Aorta (tissue), 5 donors: ENCODE results near the gene MFSD6. TPM values are rescaled to one million over a fixed set of nuclear protein-coding genes. Genes with fewer than 3 reads are reported as not detected.

Source experiments
- ATAC-seq: fragments of 200-7000 bp; cut with Tn5 transposase; one replicate; pipeline ENCODE4 v1.9.1; 2022; ENCODE audit warnings: moderate library complexity; ENCODE audit not compliant: low FRiP score
- DNase-seq, 2 donors: peaks; one replicate each; pipeline ENCODE4 v3.0.0-alpha.2; 2020
- H3K27ac ChIP-seq, 2 donors: one replicate each; pipeline ENCODE4 v1.5.1; 2013; ENCODE audit warnings: low read length in 2 of 2, mild to moderate bottlenecking in 2 of 2, moderate library complexity in 2 of 2, control low read depth in 1 of 2, inconsistent platforms in 1 of 2, low read depth in 1 of 2
- H3K27me3 ChIP-seq, 2 donors: one replicate each; pipeline ENCODE4 v1.6.1; 2013; ENCODE audit warnings: control low read depth in 1 of 2, low read length in 1 of 2, mild to moderate bottlenecking in 1 of 2, moderate library complexity in 1 of 2; ENCODE audit not compliant: insufficient read depth in 2 of 2, control insufficient read depth in 1 of 2
- H3K36me3 ChIP-seq, 2 donors: one replicate each; pipeline ENCODE4 v1.6.1; 2013; ENCODE audit warnings: control low read depth in 1 of 2, low read length in 1 of 2, mild to moderate bottlenecking in 1 of 2; ENCODE audit not compliant: insufficient read depth in 2 of 2, control insufficient read depth in 1 of 2
- H3K4me1 ChIP-seq, 2 donors: one replicate each; pipeline ENCODE4 v1.6.1; 2013; ENCODE audit warnings: low read length in 2 of 2, control low read depth in 1 of 2, mild to moderate bottlenecking in 1 of 2, moderate library complexity in 1 of 2; ENCODE audit not compliant: insufficient read depth in 2 of 2, control insufficient read depth in 1 of 2
- H3K4me3 ChIP-seq, 2 donors: one replicate each; pipeline ENCODE4 v1.5.1; 2013; ENCODE audit warnings: low read length in 2 of 2, control low read depth in 1 of 2, mild to moderate bottlenecking in 1 of 2
- H3K9me3 ChIP-seq: one replicate; pipeline ENCODE4 v1.6.1; 2013; ENCODE audit warnings: mild to moderate bottlenecking, low read length; ENCODE audit not compliant: control insufficient read depth
- WGBS, 2 donors: extraction: QIAGEN DNeasy Blood & Tissue Kit; methylation state at CpG; one replicate each; pipeline ENCODE4 v1.1.7; 2013; 5-methylcytosine and 5-hydroxymethylcytosine counted together
- intact Hi-C, 2 donors: fragments of 100-400 bp; cut with DNase I; formaldehyde crosslinking; loops; one replicate each; pipeline versions ENCODE4 v1.14.2 to v1.15.0; 2022
- polyA plus RNA-seq, 2 donors: library from polyadenylated mRNA; stranded (reverse); fragments of 200-250 nt; gene quantifications; one replicate each; pipeline ENCODE4 v1.2.3, GENCODE V29; 2013
- total RNA-seq, 2 donors: library from RNA; stranded (reverse); fragmentation: NEBNext Ultra II Directional; extraction: Animal tissue kit (Norgen Biotek cat#: 25700); gene quantifications; one replicate each; pipeline ENCODE4 v1.2.1, GENCODE V29; 2021
- donor health status: healthy with polysubstance abuse.
- donor health status: Bipolar disorder and iron deficiency.
- donor health status: DM: no; HTN: no; CAD: no.
- donor health status: DM: no; HTN: no; CAD: no.
- donor health status: DM: yes; HTN: yes; CAD: no.

MFSD6 gene
- total and polyA plus RNA-seq, 4 donors, result 10.1 to 21.5 (median 16.8) TPM

DNA sequence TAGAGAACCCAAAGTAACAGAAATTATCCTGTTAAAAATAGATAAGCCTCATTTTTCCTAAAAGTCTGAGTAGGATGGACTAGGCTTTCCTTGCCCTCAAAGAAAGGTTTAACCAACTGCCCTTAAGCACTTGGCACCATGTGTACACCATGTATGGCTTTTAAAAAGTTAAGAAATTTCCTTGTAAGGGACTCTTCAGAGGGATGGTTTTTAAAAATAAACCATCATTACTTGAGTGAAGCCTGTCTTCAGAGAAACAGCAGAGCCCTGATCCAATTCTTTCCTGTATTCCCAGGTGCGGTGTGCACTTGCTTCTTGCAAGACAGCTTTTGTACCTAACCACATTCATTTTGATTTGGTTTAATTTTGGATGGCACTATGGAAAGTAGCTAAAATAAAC is 127.4 kb downstream of the MFSD6 start:
- Histone ChIP-seq H3K9me3 (peaks cover 4% of the 10 kb centered on the region), H3K4me3 (peak overlapping the region in 1 of 2 donors; percentile 7), H3K27me3 (no peaks in the 10 kb centered on the region), H3K36me3 (no peaks in the 10 kb centered on the region), H3K27ac (no peak overlapping the region), H3K4me1 (peaks cover 0 to 3% of the 10 kb centered on the region in 2 donors)
- ATAC-seq (peak; percentile 17), DNase-seq (no peak)
- WGBS, 2 donors, result 38 to 39% methylated on average over 1 of the region's 1 CpG
- intact Hi-C loops, result loop anchor here in 1 of 2 donors (2.0 kb wide), 1 partner anchor 113 kb away; the partner anchor contains the start of gene NAB1

- peaks cover 0 to 1% of the 10 kb centered on the region in 2 donors for H3K4me1 ChIP-seq
- ATAC-seq (no peak), DNase-seq (no peak)
- 78% methylated on average over 1 of the region's 1 CpG for WGBS, 2 donors
- H3K4me3 ChIP-seq, result no peak overlapping the region
- peaks cover 4% of the 10 kb centered on the region for H3K9me3 ChIP-seq
- H3K27me3 ChIP-seq, result no peaks in the 10 kb centered on the region
- intact Hi-C loops, result no loop called here
- H3K36me3 ChIP-seq, result no peaks in the 10 kb centered on the region
- H3K27ac ChIP-seq, result no peak overlapping the region
Measured at GRCh38 chr2:190537765-190538164, 129.6 kb downstream of the MFSD6 start.

- ATAC-seq (no peak), DNase-seq (no peak)
- Histone ChIP-seq H3K4me3 (no peak overlapping the region), H3K27me3 (no peaks in the 10 kb centered on the region), H3K27ac (no peak overlapping the region), H3K9me3 (peaks cover 4% of the 10 kb centered on the region), H3K36me3 (no peaks in the 10 kb centered on the region), H3K4me1 (peaks cover 0 to 1% of the 10 kb centered on the region in 2 donors)
- intact Hi-C loops, result no loop called here
Measured at GRCh38 chr2:190538201-190538600, 130.0 kb downstream of the MFSD6 start.

DNA sequence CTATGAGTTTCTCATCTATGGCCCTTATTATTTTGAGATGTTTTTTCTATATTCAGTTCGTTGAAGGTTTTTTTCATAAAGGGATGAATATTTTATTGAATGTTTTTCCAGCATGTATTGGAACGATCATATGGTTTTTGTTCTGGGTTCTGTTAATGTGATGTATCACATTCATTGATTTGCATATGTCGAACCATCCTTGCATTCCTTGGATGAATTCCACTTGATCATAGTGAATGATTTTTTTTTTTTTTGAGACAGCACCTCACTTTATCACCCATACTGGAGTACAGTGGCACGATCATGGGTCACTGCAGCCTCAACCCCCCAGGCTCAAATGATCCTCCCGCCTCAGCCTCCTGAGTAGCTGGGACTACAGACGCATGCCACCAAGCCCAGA is 131.9 kb downstream of the MFSD6 start:
- intact Hi-C loops, result no loop called here
- 97 to 100% methylated on average over 6 of the region's 6 CpGs for WGBS, 2 donors

DNA sequence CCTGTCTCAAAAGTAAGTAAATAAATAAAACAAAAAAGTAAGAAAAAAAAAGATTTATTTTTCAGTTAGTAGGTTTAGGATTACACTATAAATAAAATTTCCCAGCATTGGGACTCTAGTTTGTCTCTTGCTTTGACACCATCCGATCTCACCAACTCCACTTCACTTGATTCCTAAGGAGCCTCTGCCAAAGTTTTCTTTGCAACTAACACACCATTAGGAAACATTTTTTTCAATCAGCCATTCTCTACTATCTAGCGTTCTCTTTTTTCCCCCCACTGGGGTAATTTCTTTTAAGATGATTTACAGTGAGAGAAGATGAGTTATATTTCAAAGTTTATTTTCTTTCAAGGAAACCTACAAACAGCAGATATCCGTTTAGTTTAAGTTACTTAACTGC is 136.9 kb downstream of the MFSD6 start:
- H3K27me3 ChIP-seq, result no peaks in the 10 kb centered on the region
- intact Hi-C loops, result no loop called here
- no peak for DNase-seq
- H3K36me3 ChIP-seq, result no peaks in the 10 kb centered on the region
- WGBS, 2 donors, result 5 to 6% methylated on average over 3 of the region's 3 CpGs
- no peaks in the 10 kb centered on the region for H3K4me1 ChIP-seq
- peak overlapping the region in 1 of 2 donors; percentile 18 for H3K27ac ChIP-seq
- ATAC-seq, result no peak
- peaks cover 3% of the 10 kb centered on the region for H3K9me3 ChIP-seq
- peak overlapping the region; percentile 37 to 72 for H3K4me3 ChIP-seq

More for the DNA sequence above, 131.9 kb downstream of the MFSD6 start:
- Histone ChIP-seq H3K27me3 (no peaks in the 10 kb centered on the region), H3K9me3 (peaks cover 4% of the 10 kb centered on the region), H3K4me1 (no peaks in the 10 kb centered on the region), H3K36me3 (no peaks in the 10 kb centered on the region), H3K4me3 (no peak overlapping the region), H3K27ac (no peak overlapping the region)
- ATAC-seq (no peak), DNase-seq (no peak)

DNA sequence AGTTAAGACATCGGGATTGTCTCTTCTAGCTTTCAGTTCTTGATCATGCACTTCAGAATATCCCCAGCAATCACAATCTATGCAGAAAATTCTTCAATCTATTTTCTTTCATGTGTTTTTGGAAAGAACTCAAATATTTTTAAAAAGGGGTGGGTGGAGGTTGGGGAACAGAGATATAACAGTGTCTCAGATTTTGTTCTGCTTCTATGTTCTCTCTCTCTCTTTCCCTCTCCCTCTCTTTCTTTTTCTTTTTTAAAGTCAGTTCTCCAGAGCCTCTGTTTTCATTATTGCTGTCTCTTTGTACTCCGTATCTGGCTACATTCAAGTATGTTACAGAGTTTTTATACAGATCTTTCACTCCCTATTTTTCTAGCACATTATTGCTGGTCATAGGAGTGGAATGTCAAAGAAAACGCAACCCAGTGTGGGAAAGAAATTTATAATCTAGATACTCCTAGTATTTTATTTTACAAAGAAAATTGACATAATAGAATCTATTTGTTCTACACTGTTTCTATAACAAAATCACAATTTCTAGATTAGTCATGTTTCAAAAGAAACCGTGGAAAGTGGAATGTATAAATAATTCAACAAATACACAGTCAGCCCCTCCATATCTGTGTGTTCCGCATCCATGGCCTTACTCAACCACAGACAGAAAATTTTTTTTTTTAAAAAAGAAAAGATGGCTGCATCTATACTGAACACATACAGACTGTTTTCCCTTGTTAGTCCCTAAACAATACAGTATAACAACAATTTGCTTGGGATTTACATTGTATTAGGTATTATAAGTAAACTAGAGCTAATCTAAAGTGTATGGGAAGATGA is 137.6 kb downstream of the MFSD6 start:
- ATAC-seq (peak; percentile 50), DNase-seq (no peak)
- Histone ChIP-seq H3K9me3 (no peaks in the 10 kb centered on the region), H3K27me3 (no peaks in the 10 kb centered on the region), H3K27ac (peak overlapping the region in 1 of 2 donors; percentile 18), H3K4me1 (no peaks in the 10 kb centered on the region), H3K4me3 (peak overlapping the region; percentile 37 to 72), H3K36me3 (no peaks in the 10 kb centered on the region)
- intact Hi-C loops, result no loop called here
- WGBS, 2 donors, result 13 to 19% methylated on average over 5 of the region's 5 CpGs

- Histone ChIP-seq H3K9me3 (no peaks in the 10 kb centered on the region), H3K4me1 (no peaks in the 10 kb centered on the region), H3K27me3 (no peaks in the 10 kb centered on the region), H3K36me3 (no peaks in the 10 kb centered on the region), H3K4me3 (no peak overlapping the region), H3K27ac (no peak overlapping the region)
- intact Hi-C loops, result no loop called here
- ATAC-seq (no peak), DNase-seq (no peak)
- WGBS, 2 donors, result 51 to 73% methylated on average over 3 of the region's 3 CpGs
Measured at GRCh38 chr2:190546734-190547133, 138.6 kb downstream of the MFSD6 start.

DNA sequence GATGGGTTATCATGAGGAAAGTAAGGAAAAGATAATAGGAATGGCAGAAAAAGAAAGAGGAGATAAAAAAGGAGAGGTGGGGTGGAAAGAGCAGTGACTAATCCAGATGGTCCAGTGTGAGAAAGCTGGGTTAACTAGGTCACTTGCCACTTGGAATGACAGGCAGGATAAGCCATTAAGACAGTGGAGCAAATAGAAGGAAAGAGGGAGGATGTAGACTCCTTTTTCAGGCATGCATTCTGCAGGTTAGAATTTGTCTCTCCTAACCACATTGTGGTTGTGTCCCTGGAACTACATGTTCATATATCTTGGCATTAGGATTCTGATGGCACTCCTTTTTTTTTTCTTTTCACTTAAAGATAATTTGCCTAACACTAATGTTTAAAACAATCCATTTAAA is 139.7 kb downstream of the MFSD6 start:
- Histone ChIP-seq H3K4me3 (no peak overlapping the region), H3K9me3 (no peaks in the 10 kb centered on the region), H3K4me1 (no peaks in the 10 kb centered on the region), H3K27me3 (no peaks in the 10 kb centered on the region), H3K27ac (no peak overlapping the region), H3K36me3 (no peaks in the 10 kb centered on the region)
- DNase-seq (no peak), ATAC-seq (no peak)
- intact Hi-C loops, result no loop called here

DNA sequence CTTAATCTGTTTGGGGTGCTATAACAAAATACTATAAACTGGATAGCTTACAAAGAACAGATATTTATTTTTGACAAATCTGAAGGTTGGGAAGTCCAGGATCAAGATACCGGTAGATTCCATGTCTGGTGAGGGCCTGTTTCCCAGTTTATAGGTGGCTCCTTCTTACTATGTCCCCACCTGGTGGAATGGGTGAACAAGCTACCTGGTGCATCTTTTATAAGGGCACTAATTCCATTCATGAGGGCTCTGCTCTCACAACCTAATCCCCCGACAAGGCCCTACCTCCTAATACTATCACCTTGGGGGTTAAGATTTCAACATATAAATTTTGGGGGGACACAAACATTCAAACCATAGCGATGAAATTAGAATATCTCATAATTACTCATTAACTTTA is 142.0 kb downstream of the MFSD6 start:
- no peaks in the 10 kb centered on the region for H3K4me1 ChIP-seq
- no peaks in the 10 kb centered on the region for H3K27me3 ChIP-seq
- no peaks in the 10 kb centered on the region for H3K9me3 ChIP-seq
- ATAC-seq (no peak), DNase-seq (no peak)
- H3K27ac ChIP-seq, result no peak overlapping the region
- intact Hi-C loops, result no loop called here
- H3K36me3 ChIP-seq, result no peaks in the 10 kb centered on the region
- no peak overlapping the region for H3K4me3 ChIP-seq
- 98% methylated on average over 3 of the region's 3 CpGs for WGBS, 2 donors
